NT2/D1 (cell line): ENCODE data around the gene NOP16.

ENCODE experiments used
- DNase-seq: peaks from one replicate; pipeline ENCODE4 v3.0.0-alpha.2; 2011; ENCODE audit warnings: low read depth, low spot score
- H3K27me3 ChIP-seq: 2 replicates; pipeline ENCODE4 v1.6.0; 2011; ENCODE audit warnings: mild to moderate bottlenecking; ENCODE audit not compliant: insufficient read length, insufficient read depth
- H3K36me3 ChIP-seq: 2 replicates; pipeline ENCODE4 v1.6.1; 2011; ENCODE audit warnings: mild to moderate bottlenecking, low read length, mixed read lengths; ENCODE audit not compliant: insufficient read depth, insufficient read length
- H3K4me1 ChIP-seq: 2 replicates; pipeline ENCODE4 v1.5.1; 2011; ENCODE audit not compliant: insufficient read depth, insufficient read length
- H3K4me3 ChIP-seq: 2 replicates; pipeline ENCODE4 v1.5.1; 2011; ENCODE audit warnings: low read depth; ENCODE audit not compliant: insufficient read length
- H3K9ac ChIP-seq: 2 replicates; pipeline ENCODE4 v1.6.0; 2011; ENCODE audit warnings: low read depth; ENCODE audit not compliant: insufficient read length
- H3K9me3 ChIP-seq: 2 replicates; pipeline ENCODE4 v1.5.1; 2011; ENCODE audit warnings: mild to moderate bottlenecking, low read length; ENCODE audit not compliant: insufficient read depth
- SUZ12 ChIP-seq: IDR thresholded peaks from 2 replicates; pipeline ENCODE4 v1.6.1; 2011; ENCODE audit not compliant: insufficient read length, insufficient read depth; ENCODE audit errors: extremely low read depth
- YY1 ChIP-seq: IDR thresholded peaks from 2 replicates; pipeline ENCODE4 v1.6.1; 2011; ENCODE audit not compliant: insufficient read length, insufficient read depth
- ZNF274 ChIP-seq: IDR thresholded peaks from 2 replicates; pipeline ENCODE4 v1.6.1; 2011; ENCODE audit warnings: mild to moderate bottlenecking, low read depth, low read length

The NOP16 gene

DNA sequence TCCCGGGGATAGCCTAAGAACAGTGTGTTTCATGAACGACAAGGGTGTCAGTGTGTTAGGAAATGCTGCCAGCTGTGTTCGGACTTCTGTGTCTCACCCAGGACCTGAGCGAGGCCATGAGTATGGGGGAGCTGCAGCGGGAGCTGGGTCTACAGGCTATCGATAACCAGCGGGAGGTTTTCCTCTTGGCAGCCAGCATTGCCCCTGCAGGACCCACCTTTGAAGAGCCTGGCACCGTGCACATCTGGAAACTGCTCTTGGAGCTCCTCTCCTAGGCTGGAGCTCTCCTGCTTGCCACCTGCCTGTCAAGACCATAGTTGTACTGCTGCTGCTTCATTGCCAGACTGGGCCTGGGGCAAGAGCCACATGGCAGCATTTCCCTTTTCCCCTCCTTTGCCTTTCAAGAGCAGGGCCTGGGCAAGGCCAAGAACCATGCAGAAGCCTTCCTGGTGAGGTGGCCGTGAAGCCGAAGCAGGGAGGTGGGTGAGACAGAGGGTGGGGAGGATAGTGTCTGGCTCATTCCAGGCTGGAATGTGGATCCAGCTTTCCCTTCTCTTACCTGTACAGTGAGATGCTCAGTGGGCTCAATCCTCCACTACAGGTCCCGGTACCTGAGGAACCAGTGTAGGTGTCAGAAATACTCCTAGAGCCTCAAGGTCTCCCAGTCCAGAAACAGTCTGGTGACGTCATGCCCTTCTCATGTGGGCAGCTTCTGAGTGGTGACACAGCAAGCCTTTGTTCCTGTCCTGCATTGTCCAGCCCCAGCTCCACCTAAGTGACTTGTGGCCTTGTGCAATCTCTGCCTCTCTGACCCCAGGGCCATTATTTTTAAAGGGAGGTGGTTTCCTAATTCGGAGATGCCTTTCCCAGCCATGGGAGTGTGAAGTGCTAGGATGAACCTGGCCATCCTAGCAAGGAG, 16.5 kb downstream of the NOP16 start:
- no peak overlapping the region for H3K9ac ChIP-seq
- no peak for DNase-seq
- no peaks in the 10 kb centered on the region for H3K27me3 ChIP-seq

GRCh38 chr5:176369934-176370711, 18.3 kb downstream of the NOP16 start:
- H3K9me3 ChIP-seq = no peaks in the 10 kb centered on the region
- H3K4me1 ChIP-seq = peaks cover 2% of the 10 kb centered on the region
- no peak for TF ChIP-seq SUZ12
- no peak for TF ChIP-seq YY1
- no peak for TF ChIP-seq ZNF274
- H3K9ac ChIP-seq = no peak overlapping the region
- DNase-seq = no peak
- H3K4me3 ChIP-seq = no peak overlapping the region
- peaks cover 46% of the 10 kb centered on the region for H3K36me3 ChIP-seq
- H3K27me3 ChIP-seq = peaks cover 17% of the 10 kb centered on the region

More for the DNA sequence above, 16.5 kb downstream of the NOP16 start:
- H3K4me1 ChIP-seq = peaks cover 2% of the 10 kb centered on the region
- no peak overlapping the region for H3K4me3 ChIP-seq
- no peak for TF ChIP-seq YY1
- TF ChIP-seq SUZ12 = no peak
- no peak for TF ChIP-seq ZNF274
- H3K36me3 ChIP-seq = peaks cover 45% of the 10 kb centered on the region
- no peaks in the 10 kb centered on the region for H3K9me3 ChIP-seq

- Histone ChIP-seq H3K9me3 (no peaks in the 10 kb centered on the region), H3K9ac (no peak overlapping the region), H3K4me1 (peaks cover 5% of the 10 kb centered on the region), H3K4me3 (no peak overlapping the region), H3K27me3 (peaks cover 31% of the 10 kb centered on the region), H3K36me3 (peaks cover 46% of the 10 kb centered on the region)
- TF ChIP-seq ZNF274 = no peak
- TF ChIP-seq YY1 = no peak
- no peak for DNase-seq
Observed at GRCh38 chr5:176368726-176369125, 19.7 kb downstream of the NOP16 start.

DNA sequence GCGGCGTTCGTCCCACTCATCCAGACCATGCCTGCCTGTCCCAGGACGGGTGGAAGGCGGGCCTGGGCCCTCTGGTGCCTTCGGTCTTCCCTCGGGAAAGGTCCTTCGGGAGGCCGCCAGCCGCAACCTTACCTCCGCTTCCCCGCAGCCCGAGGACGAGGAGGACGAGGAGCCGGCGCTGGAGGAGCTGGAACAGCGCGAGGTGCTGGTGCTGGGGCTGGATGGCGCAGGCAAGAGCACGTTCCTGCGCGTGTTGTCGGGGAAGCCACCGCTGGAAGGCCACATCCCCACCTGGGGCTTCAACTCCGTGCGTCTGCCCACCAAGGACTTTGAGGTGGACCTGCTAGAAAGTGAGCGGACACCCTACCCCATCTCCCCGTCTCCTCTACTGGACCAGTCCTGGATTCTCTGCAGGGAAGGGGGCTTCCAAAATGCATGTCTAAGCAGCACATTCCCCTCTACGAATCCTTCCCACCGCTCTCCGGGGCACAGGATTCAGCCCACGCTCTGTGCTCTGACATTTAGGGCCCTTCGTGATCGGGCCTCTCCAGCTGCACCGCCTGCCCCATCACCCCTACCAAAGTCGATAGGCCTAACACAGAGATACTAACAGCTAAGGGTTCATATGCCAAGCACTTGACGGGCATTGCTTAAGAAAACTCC, 22.0 kb downstream of the NOP16 start:
- Histone ChIP-seq H3K4me1 (peaks cover 2% of the 10 kb centered on the region), H3K9ac (peak overlapping the region; percentile 85), H3K4me3 (peak overlapping the region; percentile 72), H3K27me3 (peaks cover 50% of the 10 kb centered on the region), H3K9me3 (no peaks in the 10 kb centered on the region), H3K36me3 (peaks cover 28% of the 10 kb centered on the region)
- no peak for DNase-seq
- TF ChIP-seq YY1 (no peak), SUZ12 (peak; percentile 53)

DNA sequence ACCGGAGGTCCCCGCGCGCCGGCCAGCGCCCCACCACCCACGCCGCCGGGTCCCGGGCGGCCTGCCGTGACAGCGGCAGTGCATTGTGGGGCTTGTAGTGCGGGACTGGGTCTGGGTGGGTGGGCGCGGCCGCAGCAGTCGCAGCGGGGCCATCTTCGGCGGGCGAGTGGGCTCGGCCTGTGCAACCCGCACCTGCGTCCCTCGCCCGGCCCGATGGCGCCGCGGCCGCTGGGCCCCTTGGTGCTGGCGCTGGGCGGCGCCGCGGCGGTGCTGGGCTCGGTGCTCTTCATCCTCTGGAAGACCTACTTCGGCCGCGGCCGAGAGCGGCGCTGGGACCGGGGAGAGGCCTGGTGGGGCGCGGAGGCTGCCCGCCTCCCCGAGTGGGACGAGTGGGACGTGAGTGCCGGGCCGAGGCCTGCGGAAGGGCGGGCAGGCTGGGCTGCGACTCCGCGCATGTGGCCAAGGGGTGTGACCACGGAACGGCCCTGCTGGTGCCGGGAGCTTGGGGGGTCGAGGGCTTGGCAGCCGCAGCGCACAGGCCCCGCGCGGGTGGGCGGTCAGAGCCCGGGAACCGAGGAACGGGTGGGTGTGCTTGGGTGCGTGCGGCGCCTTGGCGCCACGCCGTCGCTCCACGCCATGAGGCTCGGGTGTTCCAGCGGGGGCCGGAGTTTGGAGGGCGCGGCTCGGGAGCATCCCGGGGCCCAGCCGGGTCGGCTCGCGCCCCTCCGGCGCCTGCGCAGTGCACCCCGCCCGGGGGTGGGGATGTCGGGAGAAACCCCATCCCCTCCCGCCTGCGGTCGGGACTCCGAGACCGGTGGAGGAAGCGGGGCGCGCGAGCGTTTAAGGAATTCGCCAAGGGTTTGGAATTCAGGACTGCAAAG, 22.8 kb downstream of the NOP16 start, which contains the start of gene ARL10:
TSS of gene ARL10 (plus strand) at position 137 of the 881 bp plus-strand sequence. CDS start at position 214, 77 bp downstream.
- Histone ChIP-seq H3K4me1 (peaks cover 2% of the 10 kb centered on the region), H3K4me3 (peak within 1 kb of the TSS; percentile 72), H3K9ac (peak within 1 kb of the TSS; percentile 85), H3K27me3 (peaks cover 50% of the 10 kb centered on the region), H3K36me3 (peaks cover 26% of the 10 kb centered on the region), H3K9me3 (no peaks in the 10 kb centered on the region)
- no peak for DNase-seq
- no peak for TF ChIP-seq YY1
- TF ChIP-seq ZNF274 = no peak
- TF ChIP-seq SUZ12 = no peak

DNA sequence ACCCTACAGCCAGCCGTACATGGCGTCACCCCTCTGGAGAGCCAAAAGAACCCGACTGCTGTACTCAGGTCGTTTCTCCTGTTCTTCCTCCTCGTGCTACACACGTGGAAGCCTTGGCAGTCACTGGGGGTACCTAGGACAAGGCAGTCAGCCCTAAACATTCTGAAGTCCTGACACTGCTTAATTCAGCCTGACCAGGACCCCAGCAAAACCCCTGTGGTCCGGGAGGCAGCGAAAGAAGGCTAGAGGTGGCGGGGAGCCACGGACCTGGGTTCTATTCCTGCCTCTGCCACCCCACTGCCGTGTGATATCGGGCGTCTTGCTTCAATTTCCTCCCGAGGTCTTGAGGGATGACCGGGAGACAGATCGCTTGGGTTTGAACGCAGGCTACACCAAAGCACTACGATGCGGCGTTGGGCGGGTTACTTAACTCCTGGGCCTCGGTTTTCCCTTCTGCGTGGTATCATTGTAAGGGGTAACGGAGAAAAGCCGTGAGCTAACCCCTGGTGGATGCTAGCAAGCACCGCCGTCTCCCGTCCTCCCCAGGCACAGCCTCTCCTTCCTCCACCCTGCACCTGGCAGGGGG, 23.5 kb downstream of the NOP16 start:
- Histone ChIP-seq H3K9ac (peak overlapping the region; percentile 56), H3K4me3 (peak overlapping the region; percentile 72), H3K36me3 (peaks cover 22% of the 10 kb centered on the region), H3K9me3 (no peaks in the 10 kb centered on the region), H3K27me3 (peaks cover 50% of the 10 kb centered on the region), H3K4me1 (peaks cover 2% of the 10 kb centered on the region)
- no peak for TF ChIP-seq YY1
- no peak for TF ChIP-seq ZNF274
- TF ChIP-seq SUZ12 = no peak
- no peak for DNase-seq
